ENCODE data around the gene PTHLH. TPM values are rescaled to one million over a fixed set of nuclear protein-coding genes. Genes with fewer than 3 reads are reported as not detected.

Gene PTHLH
- total RNA-seq, 1 experiment from 2014 or later = 0.35 TPM

- Histone ChIP-seq H3K4ac (ENCODE audit: low read depth, low read length) (no peak overlapping the region), H2BK12ac (ENCODE audit: insufficient read length, low read depth, low read length) (no peak overlapping the region), H3K23me2 (ENCODE audit: insufficient read length, low read depth, low read length, poor library complexity, severe bottlenecking) (no peaks in the 10 kb centered on the region), H4K91ac (ENCODE audit: insufficient read length, low read depth, low read length) (no peak overlapping the region), H3K14ac (ENCODE audit: insufficient read depth, low read length) (no peak overlapping the region), H3K4me1 (ENCODE audit: insufficient read depth, low read length) (peaks cover 5% of the 10 kb centered on the region), H4K20me1 (ENCODE audit: control insufficient read depth, insufficient read depth, insufficient read length) (no peaks in the 10 kb centered on the region), H3K56ac (ENCODE audit: insufficient read length, low read depth, low read length) (no peak overlapping the region), H3K9ac (ENCODE audit: extremely low read depth, insufficient read length, low read length) (no peak overlapping the region), H3K9me3 (ENCODE audit: control insufficient read depth, low read depth, low read length) (no peaks in the 10 kb centered on the region), H2BK5ac (ENCODE audit: insufficient read length, low read length) (no peak overlapping the region), H3K4me2 (ENCODE audit: insufficient read depth, insufficient read length, low read length) (no peak overlapping the region), H3T11ph (ENCODE audit: low read length) (no peak overlapping the region), H3K23ac (ENCODE audit: insufficient read length, low read depth, low read length) (no peak overlapping the region), H3K27ac (ENCODE audit: insufficient read length, low read depth, low read length) (no peak overlapping the region), H3K79me2 (ENCODE audit: insufficient read depth, low read length) (no peaks in the 10 kb centered on the region), H2AFZ (ENCODE audit: low read length) (no peak overlapping the region), H2BK15ac (ENCODE audit: low read depth, low read length) (no peak overlapping the region), H4K8ac (replicated peaks; ENCODE audit: insufficient read length, low read depth, low read length) (no peak overlapping the region), H3K79me1 (ENCODE audit: insufficient read depth, low read depth, low read length, poor library complexity, severe bottlenecking) (no peaks in the 10 kb centered on the region), H4K5ac (ENCODE audit: insufficient read length, low read depth, low read length) (no peak overlapping the region), H2BK20ac (ENCODE audit: low read depth, low read length, poor library complexity, severe bottlenecking) (no peak overlapping the region), H2BK120ac (ENCODE audit: low read depth, low read length, poor library complexity, severe bottlenecking) (no peak overlapping the region), H3K27me3 (ENCODE audit: insufficient read depth, low read length) (no peaks in the 10 kb centered on the region), H2AK5ac (ENCODE audit: insufficient read length, low read length) (no peak overlapping the region), H3K18ac (ENCODE audit: insufficient read length, low read depth, low read length) (no peak overlapping the region)
- Mint-ChIP-seq H3K4me1 (peaks cover 17 to 18% of the 10 kb centered on the region in 2 experiments), H3K36me3 (ENCODE audit: insufficient read depth in 1 of 3, low read depth in 3 of 3) (no peaks in the 10 kb centered on the region; a peak in 1 of 7 replicates), H3K9me3 (no peaks in the 10 kb centered on the region; a peak in 1 of 5 replicates), H3K4me3 (no peak overlapping the region), H3K27me3 (ENCODE audit: low read depth) (no peaks in the 10 kb centered on the region; the same call in 1 of the 2 replicates), H3K27ac (no peak overlapping the region)
- DNase-seq = no peak
- no peak for TF ChIP-seq CTCF (conservative IDR thresholded peaks at IDR 0.05)
These were observed 26.1 kb upstream of the PTHLH start for GRCh38 chr12:27998658-27999057.

Measured in H9 (cell line).